DND-41 (cell line): ENCODE measurements around the gene VPS35.

ENCODE experiments used
- CTCF ChIP-seq: IDR thresholded peaks from 2 replicates; pipeline ENCODE4 v1.5.1; 2012; ENCODE audit warnings: borderline replicate concordance, low read length, moderate library complexity, mild to moderate bottlenecking; ENCODE audit not compliant: poor library complexity, severe bottlenecking; ENCODE audit errors: extremely low read depth
- EZH2 ChIP-seq: IDR thresholded peaks from 3 replicates; pipeline ENCODE4 v1.6.1; 2012; ENCODE audit warnings: borderline replicate concordance, low read depth, mild to moderate bottlenecking, moderate library complexity, low read length, inconsistent platforms; ENCODE audit not compliant: severe bottlenecking

GRCh38 chr16:46732561-46732960 lies 43.6 kb upstream of the VPS35 start:
- TF ChIP-seq CTCF (no peak), EZH2 (no peak)
